AG09309 (cell line): ENCODE measurements around the gene RARRES2.

Source experiments
- DNase-seq: peaks from one replicate; pipeline ENCODE4 v3.0.0-alpha.2; 2010; ENCODE audit warnings: low read depth
- H3K4me3 ChIP-seq: 2 replicates; pipeline ENCODE4 v1.5.1; 2011; ENCODE audit warnings: mild to moderate bottlenecking, low read depth, low read length, moderate library complexity; ENCODE audit not compliant: control insufficient read depth
- CTCF ChIP-seq: IDR thresholded peaks from 2 replicates; pipeline ENCODE4 v1.5.1; 2011; ENCODE audit warnings: mild to moderate bottlenecking, low read depth, low read length, inconsistent platforms; ENCODE audit not compliant: insufficient read depth, control insufficient read depth; ENCODE audit errors: missing control alignments

RARRES2 gene

GRCh38 chr7:150357771-150358427 lies 16.5 kb upstream of the RARRES2 start:
- no peak for DNase-seq
- H3K4me3 ChIP-seq = no peak overlapping the region
- TF ChIP-seq CTCF = no peak

GRCh38 chr7:150357270-150357669 lies 15.8 kb upstream of the RARRES2 start:
- no peak for TF ChIP-seq CTCF
- no peak overlapping the region for H3K4me3 ChIP-seq
- DNase-seq = no peak

GRCh38 chr7:150356265-150356897 lies 15.0 kb upstream of the RARRES2 start:
- DNase-seq = no peak
- no peak overlapping the region for H3K4me3 ChIP-seq
- peak; percentile 78 for TF ChIP-seq CTCF

DNA sequence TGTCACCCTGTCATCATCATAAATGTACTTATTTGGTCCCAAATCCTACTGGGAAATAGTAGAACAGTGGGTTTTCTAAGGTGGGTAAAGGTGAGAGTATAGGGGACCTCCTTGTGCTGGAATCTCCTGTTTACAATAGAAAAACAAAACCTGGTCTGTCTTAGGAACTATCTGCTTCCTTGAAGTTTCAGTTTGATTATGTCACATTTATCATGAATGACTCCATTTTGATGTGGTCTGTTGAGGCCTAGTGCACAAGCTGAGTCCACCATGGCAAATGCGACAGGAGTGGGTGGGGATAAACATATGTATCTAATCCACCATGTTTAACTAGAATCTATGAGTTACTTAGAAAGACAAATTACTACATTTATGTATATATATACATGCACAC lies 14.2 kb upstream of the RARRES2 start:
- no peak for DNase-seq
- no peak for TF ChIP-seq CTCF
- no peak overlapping the region for H3K4me3 ChIP-seq

DNA sequence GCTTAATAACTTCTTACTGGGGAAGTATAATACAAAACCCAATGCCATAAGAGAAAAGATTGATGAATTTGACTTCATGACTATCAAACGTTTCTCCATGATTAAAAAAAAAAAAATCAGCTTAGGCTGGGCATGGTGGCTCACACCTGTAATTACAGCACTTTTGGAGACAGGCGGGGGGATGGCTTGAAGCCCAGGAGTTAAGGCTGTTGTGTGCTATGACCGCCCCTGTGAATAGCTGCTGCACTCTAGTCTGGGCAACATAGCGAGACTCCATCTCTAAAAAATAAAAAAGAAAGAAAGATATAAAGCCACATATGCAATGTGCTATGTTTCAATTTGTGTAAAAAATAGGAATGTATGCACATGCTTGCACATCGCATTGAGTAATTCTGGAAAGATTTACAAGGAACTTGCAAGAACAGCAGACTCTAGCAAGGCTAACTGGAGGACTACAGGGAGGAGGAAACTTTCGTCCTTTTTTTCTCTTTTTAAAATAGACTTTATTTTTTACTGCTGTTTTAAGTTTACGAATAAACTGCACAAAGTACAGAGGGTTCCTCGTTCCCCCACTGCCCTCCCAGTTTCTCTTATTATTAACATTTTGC lies 10.3 kb upstream of the RARRES2 start:
- DNase-seq = no peak
- no peak overlapping the region for H3K4me3 ChIP-seq
- no peak for TF ChIP-seq CTCF

DNA sequence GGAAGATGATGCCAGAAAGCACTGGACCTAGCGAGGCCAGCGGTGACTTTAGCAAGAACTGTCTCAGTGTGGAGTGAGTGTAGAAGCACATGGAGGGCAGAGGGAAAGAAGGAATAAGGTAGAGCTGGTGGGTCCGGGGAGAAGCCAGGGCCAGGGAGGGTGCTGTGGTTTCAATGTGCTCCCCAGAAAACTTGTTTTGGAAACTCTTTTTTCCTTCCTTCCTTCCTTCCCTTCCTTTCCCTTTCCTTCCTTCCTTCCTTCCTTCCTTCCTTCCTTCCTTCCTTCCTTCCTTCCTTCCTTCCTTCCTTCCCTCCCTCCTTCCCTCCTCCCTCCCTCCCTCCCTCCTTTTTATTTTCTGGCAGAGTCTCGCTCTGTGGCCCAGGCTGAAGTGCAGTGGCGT lies 5.5 kb upstream of the RARRES2 start:
- no peak for DNase-seq

More for the DNA sequence above, 5.5 kb upstream of the RARRES2 start:
- TF ChIP-seq CTCF = no peak
- H3K4me3 ChIP-seq = no peak overlapping the region
